GM12891 (cell line): ENCODE measurements around the gene NPRL2.

ENCODE experiments used
- POLR2A ChIP-seq: IDR thresholded peaks from 2 replicates; pipeline ENCODE4 v1.6.1; 2011; ENCODE audit warnings: low read depth, low read length, control low read depth
- TAF1 ChIP-seq: IDR thresholded peaks from 2 replicates; pipeline ENCODE4 v1.6.1; 2011; ENCODE audit warnings: low read depth, low read length, control low read depth

GRCh38 chr3:50350213-50350526 is 405 bp downstream of the NPRL2 start:
- TF ChIP-seq POLR2A: no peak
- TF ChIP-seq TAF1: no peak
